Measurements from ENCODE around the gene TMOD2. TPM values are rescaled to one million over a fixed set of nuclear protein-coding genes. Genes with fewer than 3 reads are reported as not detected.

TMOD2 gene
- total and polyA plus RNA-seq, 2 experiments from 2014 or later, result 3.0 to 5.9 TPM

DNA sequence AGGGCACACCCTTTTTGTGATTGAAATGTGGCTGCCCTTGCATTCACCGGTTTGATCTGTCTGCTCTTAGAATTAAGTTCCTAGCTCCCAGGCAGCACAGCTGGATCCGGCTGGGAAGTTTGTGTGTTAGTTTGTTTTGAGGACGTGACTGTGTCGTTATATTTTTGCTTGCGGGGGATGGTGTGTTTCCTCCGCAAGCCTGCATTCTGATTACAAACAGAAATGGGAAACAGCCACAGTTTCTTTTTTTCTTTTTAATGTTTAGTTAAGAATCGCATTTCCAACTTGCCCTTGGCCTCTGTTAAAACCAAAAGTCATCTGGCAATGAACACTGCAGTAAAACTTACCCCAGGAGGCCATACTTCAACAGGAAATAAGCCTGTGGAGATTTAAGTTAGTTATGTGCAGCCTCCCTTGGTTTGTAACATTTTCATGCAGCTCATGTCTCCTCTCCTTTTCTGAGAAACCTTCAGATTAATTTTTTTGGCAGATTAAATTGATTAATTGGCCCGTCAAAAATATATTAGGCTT lies 78.9 kb downstream of the TMOD2 start:
- H3K79me2 ChIP-seq (replicated peaks; ENCODE audit: insufficient read depth), result peaks cover 48% of the 10 kb centered on the region
- Mint-ChIP-seq H3K4me1 (peaks cover 20% of the 10 kb centered on the region; the same call in 2 of the 3 replicates), H3K27me3 (ENCODE audit: insufficient read depth, low read depth, poor library complexity) (no peaks in the 10 kb centered on the region), H3K4me3 (peak overlapping the region; percentile 93), H3K9me3 (no peaks in the 10 kb centered on the region), H3K36me3 (ENCODE audit: low read depth) (no peaks in the 10 kb centered on the region), H3K27ac (peak overlapping the region; percentile 34; the same call in 1 of the 2 replicates)
- H3K9me2 ChIP-seq (ENCODE audit: insufficient read depth), result no peaks in the 10 kb centered on the region
- TF ChIP-seq, protein P1, sequence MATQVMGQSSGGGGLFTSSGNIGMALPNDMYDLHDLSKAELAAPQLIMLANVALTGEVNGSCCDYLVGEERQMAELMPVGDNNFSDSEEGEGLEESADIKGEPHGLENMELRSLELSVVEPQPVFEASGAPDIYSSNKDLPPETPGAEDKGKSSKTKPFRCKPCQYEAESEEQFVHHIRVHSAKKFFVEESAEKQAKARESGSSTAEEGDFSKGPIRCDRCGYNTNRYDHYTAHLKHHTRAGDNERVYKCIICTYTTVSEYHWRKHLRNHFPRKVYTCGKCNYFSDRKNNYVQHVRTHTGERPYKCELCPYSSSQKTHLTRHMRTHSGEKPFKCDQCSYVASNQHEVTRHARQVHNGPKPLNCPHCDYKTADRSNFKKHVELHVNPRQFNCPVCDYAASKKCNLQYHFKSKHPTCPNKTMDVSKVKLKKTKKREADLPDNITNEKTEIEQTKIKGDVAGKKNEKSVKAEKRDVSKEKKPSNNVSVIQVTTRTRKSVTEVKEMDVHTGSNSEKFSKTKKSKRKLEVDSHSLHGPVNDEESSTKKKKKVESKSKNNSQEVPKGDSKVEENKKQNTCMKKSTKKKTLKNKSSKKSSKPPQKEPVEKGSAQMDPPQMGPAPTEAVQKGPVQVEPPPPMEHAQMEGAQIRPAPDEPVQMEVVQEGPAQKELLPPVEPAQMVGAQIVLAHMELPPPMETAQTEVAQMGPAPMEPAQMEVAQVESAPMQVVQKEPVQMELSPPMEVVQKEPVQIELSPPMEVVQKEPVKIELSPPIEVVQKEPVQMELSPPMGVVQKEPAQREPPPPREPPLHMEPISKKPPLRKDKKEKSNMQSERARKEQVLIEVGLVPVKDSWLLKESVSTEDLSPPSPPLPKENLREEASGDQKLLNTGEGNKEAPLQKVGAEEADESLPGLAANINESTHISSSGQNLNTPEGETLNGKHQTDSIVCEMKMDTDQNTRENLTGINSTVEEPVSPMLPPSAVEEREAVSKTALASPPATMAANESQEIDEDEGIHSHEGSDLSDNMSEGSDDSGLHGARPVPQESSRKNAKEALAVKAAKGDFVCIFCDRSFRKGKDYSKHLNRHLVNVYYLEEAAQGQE (IDR thresholded peaks at IDR 0.05; ENCODE audit: unreplicated experiment), result no peak
- TF ChIP-seq STAT1 (IDR thresholded peaks at IDR 0.05; ENCODE audit: unreplicated experiment) (no peak), CREB1 (CRISPR knock-in tag; IDR thresholded peaks at IDR 0.05; ENCODE audit: low read depth) (no peak), JUNB (IDR thresholded peaks at IDR 0.05; ENCODE audit: unreplicated experiment) (no peak), ZNF331 (CRISPR knock-in tag; IDR thresholded peaks at IDR 0.05; ENCODE audit: low read depth) (no peak), EZH2 (IDR thresholded peaks at IDR 0.05; ENCODE audit: low read depth, unreplicated experiment) (no peak)
- TF ChIP-seq, protein P2, sequence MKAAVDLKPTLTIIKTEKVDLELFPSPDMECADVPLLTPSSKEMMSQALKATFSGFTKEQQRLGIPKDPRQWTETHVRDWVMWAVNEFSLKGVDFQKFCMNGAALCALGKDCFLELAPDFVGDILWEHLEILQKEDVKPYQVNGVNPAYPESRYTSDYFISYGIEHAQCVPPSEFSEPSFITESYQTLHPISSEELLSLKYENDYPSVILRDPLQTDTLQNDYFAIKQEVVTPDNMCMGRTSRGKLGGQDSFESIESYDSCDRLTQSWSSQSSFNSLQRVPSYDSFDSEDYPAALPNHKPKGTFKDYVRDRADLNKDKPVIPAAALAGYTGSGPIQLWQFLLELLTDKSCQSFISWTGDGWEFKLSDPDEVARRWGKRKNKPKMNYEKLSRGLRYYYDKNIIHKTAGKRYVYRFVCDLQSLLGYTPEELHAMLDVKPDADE (IDR thresholded peaks at IDR 0.05), result no peak
- TF ChIP-seq, protein P3, sequence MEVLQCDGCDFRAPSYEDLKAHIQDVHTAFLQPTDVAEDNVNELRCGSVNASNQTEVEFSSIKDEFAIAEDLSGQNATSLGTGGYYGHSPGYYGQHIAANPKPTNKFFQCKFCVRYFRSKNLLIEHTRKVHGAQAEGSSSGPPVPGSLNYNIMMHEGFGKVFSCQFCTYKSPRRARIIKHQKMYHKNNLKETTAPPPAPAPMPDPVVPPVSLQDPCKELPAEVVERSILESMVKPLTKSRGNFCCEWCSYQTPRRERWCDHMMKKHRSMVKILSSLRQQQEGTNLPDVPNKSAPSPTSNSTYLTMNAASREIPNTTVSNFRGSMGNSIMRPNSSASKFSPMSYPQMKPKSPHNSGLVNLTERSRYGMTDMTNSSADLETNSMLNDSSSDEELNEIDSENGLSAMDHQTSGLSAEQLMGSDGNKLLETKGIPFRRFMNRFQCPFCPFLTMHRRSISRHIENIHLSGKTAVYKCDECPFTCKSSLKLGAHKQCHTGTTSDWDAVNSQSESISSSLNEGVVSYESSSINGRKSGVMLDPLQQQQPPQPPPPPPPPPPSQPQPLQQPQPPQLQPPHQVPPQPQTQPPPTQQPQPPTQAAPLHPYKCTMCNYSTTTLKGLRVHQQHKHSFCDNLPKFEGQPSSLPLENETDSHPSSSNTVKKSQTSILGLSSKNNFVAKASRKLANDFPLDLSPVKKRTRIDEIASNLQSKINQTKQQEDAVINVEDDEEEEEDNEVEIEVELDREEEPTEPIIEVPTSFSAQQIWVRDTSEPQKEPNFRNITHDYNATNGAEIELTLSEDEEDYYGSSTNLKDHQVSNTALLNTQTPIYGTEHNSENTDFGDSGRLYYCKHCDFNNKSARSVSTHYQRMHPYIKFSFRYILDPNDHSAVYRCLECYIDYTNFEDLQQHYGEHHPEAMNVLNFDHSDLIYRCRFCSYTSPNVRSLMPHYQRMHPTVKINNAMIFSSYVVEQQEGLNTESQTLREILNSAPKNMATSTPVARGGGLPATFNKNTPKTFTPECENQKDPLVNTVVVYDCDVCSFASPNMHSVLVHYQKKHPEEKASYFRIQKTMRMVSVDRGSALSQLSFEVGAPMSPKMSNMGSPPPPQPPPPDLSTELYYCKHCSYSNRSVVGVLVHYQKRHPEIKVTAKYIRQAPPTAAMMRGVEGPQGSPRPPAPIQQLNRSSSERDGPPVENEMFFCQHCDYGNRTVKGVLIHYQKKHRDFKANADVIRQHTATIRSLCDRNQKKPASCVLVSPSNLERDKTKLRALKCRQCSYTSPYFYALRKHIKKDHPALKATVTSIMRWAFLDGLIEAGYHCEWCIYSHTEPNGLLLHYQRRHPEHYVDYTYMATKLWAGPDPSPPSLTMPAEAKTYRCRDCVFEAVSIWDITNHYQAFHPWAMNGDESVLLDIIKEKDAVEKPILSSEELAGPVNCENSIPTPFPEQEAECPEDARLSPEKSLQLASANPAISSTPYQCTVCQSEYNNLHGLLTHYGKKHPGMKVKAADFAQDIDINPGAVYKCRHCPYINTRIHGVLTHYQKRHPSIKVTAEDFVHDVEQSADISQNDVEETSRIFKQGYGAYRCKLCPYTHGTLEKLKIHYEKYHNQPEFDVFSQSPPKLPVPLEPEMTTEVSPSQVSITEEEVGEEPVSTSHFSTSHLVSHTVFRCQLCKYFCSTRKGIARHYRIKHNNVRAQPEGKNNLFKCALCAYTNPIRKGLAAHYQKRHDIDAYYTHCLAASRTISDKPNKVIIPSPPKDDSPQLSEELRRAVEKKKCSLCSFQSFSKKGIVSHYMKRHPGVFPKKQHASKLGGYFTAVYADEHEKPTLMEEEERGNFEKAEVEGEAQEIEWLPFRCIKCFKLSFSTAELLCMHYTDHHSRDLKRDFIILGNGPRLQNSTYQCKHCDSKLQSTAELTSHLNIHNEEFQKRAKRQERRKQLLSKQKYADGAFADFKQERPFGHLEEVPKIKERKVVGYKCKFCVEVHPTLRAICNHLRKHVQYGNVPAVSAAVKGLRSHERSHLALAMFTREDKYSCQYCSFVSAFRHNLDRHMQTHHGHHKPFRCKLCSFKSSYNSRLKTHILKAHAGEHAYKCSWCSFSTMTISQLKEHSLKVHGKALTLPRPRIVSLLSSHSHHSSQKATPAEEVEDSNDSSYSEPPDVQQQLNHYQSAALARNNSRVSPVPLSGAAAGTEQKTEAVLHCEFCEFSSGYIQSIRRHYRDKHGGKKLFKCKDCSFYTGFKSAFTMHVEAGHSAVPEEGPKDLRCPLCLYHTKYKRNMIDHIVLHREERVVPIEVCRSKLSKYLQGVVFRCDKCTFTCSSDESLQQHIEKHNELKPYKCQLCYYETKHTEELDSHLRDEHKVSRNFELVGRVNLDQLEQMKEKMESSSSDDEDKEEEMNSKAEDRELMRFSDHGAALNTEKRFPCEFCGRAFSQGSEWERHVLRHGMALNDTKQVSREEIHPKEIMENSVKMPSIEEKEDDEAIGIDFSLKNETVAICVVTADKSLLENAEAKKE (CRISPR knock-in tag; IDR thresholded peaks at IDR 0.05), result no peak
- TF ChIP-seq, protein P4, sequence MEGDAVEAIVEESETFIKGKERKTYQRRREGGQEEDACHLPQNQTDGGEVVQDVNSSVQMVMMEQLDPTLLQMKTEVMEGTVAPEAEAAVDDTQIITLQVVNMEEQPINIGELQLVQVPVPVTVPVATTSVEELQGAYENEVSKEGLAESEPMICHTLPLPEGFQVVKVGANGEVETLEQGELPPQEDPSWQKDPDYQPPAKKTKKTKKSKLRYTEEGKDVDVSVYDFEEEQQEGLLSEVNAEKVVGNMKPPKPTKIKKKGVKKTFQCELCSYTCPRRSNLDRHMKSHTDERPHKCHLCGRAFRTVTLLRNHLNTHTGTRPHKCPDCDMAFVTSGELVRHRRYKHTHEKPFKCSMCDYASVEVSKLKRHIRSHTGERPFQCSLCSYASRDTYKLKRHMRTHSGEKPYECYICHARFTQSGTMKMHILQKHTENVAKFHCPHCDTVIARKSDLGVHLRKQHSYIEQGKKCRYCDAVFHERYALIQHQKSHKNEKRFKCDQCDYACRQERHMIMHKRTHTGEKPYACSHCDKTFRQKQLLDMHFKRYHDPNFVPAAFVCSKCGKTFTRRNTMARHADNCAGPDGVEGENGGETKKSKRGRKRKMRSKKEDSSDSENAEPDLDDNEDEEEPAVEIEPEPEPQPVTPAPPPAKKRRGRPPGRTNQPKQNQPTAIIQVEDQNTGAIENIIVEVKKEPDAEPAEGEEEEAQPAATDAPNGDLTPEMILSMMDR (conservative IDR thresholded peaks at IDR 0.05; ENCODE audit: low read depth in 2 of 2), result no peak
- DNase-seq (ENCODE audit: low spot score) (peak; percentile 80), ATAC-seq (no peak)
- H3K27me3 ChIP-seq (ENCODE audit: insufficient read depth), result 0 out of 2 replicates have a peak, but pooled peaks cover 5% of the 10 kb centered on the region
- H3K4me2 ChIP-seq, result peak overlapping the region; percentile 81
- H3K4me3 ChIP-seq, result peak overlapping the region; percentile 67
- H4K20me1 ChIP-seq (replicated peaks; ENCODE audit: insufficient read depth), result peaks cover 22% of the 10 kb centered on the region
- peaks cover 22% of the 10 kb centered on the region for H3K4me1 ChIP-seq (ENCODE audit: insufficient read depth)
- peak overlapping the region; percentile 15; the same call in 1 of the 2 replicates for H2AFZ ChIP-seq
- no peaks in the 10 kb centered on the region for H3K36me3 ChIP-seq (ENCODE audit: insufficient read depth)
- H3F3A ChIP-seq (replicated peaks; ENCODE audit: low read depth), result no peaks in the 10 kb centered on the region
- no peak overlapping the region for H3K27ac ChIP-seq (ENCODE audit: low read depth)
